GM12878 (cell line): ENCODE measurements around the gene LRRC8B. TPM values are rescaled to one million over a fixed set of nuclear protein-coding genes. Genes with fewer than 3 reads are reported as not detected.

Source experiments
- ATAC-seq: fragments of 200-7000 bp; cut with Tn5 transposase; 3 replicates; pipeline ENCODE4 v1.9.1; 2020; ENCODE audit warnings: mild to moderate bottlenecking, moderate library complexity
- BruUV-seq: library from RNA; stranded (reverse); fragments of 400-500 nt; replicated peaks from 2 replicates; lab custom pipeline; 2021; lab: Mats Ljungman, UMichigan
- CTCF ChIA-PET: fragments of 300-600 bp; sonication (Branson Sonifier 250); formaldehyde crosslinking; extraction: SDS; loops from one replicate; lab custom pipeline; 2021; ENCODE audit warnings: inconsistent platforms; lab: Yijun Ruan, JAX
- POLR2A ChIA-PET: fragments of 350-600 bp; formaldehyde crosslinking; extraction: SDS; loops from one replicate; lab custom pipeline; 2021; ENCODE audit warnings: inconsistent platforms; lab: Charles Lee
- RAD21 ChIA-PET: fragments of 300-600 bp; sonication (Branson Sonifier 250); formaldehyde crosslinking; loops from one replicate; lab custom pipeline; 2023; ENCODE audit warnings: antibody characterized with exemption; ENCODE audit not compliant: unreplicated experiment; lab: Charles Lee
- SMC1A ChIA-PET: fragments of 300-600 bp; sonication (Branson Sonifier 250); formaldehyde crosslinking; loops from one replicate; lab custom pipeline; 2023; ENCODE audit not compliant: unreplicated experiment, uncharacterized antibody; lab: Charles Lee
- DNase-seq: peaks from one replicate; pipeline ENCODE4 v3.0.0-alpha.2; 2011; ENCODE audit warnings: low read depth, low spot score
- FAIRE-seq: peaks from 3 replicates; lab custom pipeline; 2011; peaks lifted over from hg19 to GRCh38; lab: Jason Lieb, UNC
- H2AFZ ChIP-seq: 2 replicates; pipeline ENCODE4 v1.6.0; 2011; ENCODE audit warnings: low read depth, low read length, control low read depth; ENCODE audit not compliant: control insufficient read depth
- H3K27ac ChIP-seq: 2 replicates; pipeline ENCODE4 v1.5.1; 2011; ENCODE audit warnings: control low read depth; ENCODE audit not compliant: control insufficient read depth, insufficient read depth
- H3K27me3 ChIP-seq, 2 experiments: replicated peaks in 1 of 2; 2 replicates each; pipeline versions ENCODE4 v1.6.0 to v1.6.1; 2011; ENCODE audit warnings: low read length in 1 of 2; ENCODE audit not compliant: control insufficient read depth in 2 of 2, insufficient read depth in 2 of 2
- H3K36me3 ChIP-seq, 2 experiments: 2 replicates each; pipeline ENCODE4 v1.5.1; 2011; ENCODE audit warnings: low read length in 1 of 2; ENCODE audit not compliant: control insufficient read depth in 2 of 2, insufficient read depth in 2 of 2
- H3K4me1 ChIP-seq: 2 replicates; pipeline ENCODE4 v1.6.1; 2011; ENCODE audit warnings: mild to moderate bottlenecking, low read length, moderate library complexity, mixed read lengths; ENCODE audit not compliant: control insufficient read depth, insufficient read depth
- H3K4me2 ChIP-seq: 2 replicates; pipeline ENCODE4 v1.6.0; 2011; ENCODE audit warnings: control low read depth; ENCODE audit not compliant: control insufficient read depth, insufficient read depth
- H3K4me3 ChIP-seq: fragments of 200-600 bp; sonication (generic); 2 replicates; pipeline ENCODE4 v1.5.1; 2016
- H3K79me2 ChIP-seq: 2 replicates; pipeline ENCODE4 v1.6.0; 2011; ENCODE audit warnings: low read length; ENCODE audit not compliant: control insufficient read depth, insufficient read depth
- H3K9ac ChIP-seq: 2 replicates; pipeline ENCODE4 v1.8.0; 2011; ENCODE audit warnings: low read length, control low read depth, mixed read lengths; ENCODE audit not compliant: control insufficient read depth, insufficient read depth
- H3K9me3 ChIP-seq: replicated peaks from 3 replicates; pipeline ENCODE4 v1.5.1; 2011; ENCODE audit warnings: mild to moderate bottlenecking, low read length; ENCODE audit not compliant: control insufficient read depth, insufficient read depth
- H4K20me1 ChIP-seq: 2 replicates; pipeline ENCODE4 v1.6.0; 2011; ENCODE audit not compliant: control insufficient read depth, insufficient read depth
- BACH1 ChIP-seq: fragments of 450-650 bp; IDR thresholded peaks from 2 replicates; pipeline ENCODE4 v1.6.1; 2017; ENCODE audit warnings: mild to moderate bottlenecking, borderline replicate concordance
- BCL3 ChIP-seq: IDR thresholded peaks from 2 replicates; pipeline ENCODE4 v1.6.1; 2011; ENCODE audit warnings: borderline replicate concordance, low read depth, mild to moderate bottlenecking, moderate library complexity, low read length; ENCODE audit not compliant: insufficient read depth, poor library complexity, severe bottlenecking
- BRCA1 ChIP-seq: IDR thresholded peaks from 2 replicates; pipeline ENCODE4 v1.6.1; 2011; ENCODE audit warnings: low read depth, low read length, improper control_type of control experiment
- IRF4 ChIP-seq: IDR thresholded peaks from 2 replicates; pipeline ENCODE4 v1.6.1; 2011; ENCODE audit warnings: low read depth, low read length
- JUNB ChIP-seq: IDR thresholded peaks from 2 replicates; pipeline ENCODE4 v1.6.1; 2016; ENCODE audit warnings: antibody characterized with exemption, mild to moderate bottlenecking
- MYB ChIP-seq: fragments of 150-350 bp; IDR thresholded peaks from 2 replicates; pipeline ENCODE4 v1.6.1; 2014; ENCODE audit warnings: mild to moderate bottlenecking, low read depth, low read length, borderline replicate concordance
- NFYB ChIP-seq: IDR thresholded peaks from 2 replicates; pipeline ENCODE4 v1.6.1; 2011; ENCODE audit warnings: low read depth, mild to moderate bottlenecking, low read length, improper control_type of control experiment, moderate library complexity; ENCODE audit not compliant: insufficient read depth
- NR2C1 ChIP-seq: fragments of 450-650 bp; IDR thresholded peaks from 2 replicates; pipeline ENCODE4 v1.6.1; 2017; ENCODE audit warnings: antibody characterized with exemption, mild to moderate bottlenecking, moderate library complexity
- RAD51 ChIP-seq: fragments of 450-650 bp; IDR thresholded peaks from 2 replicates; pipeline ENCODE4 v1.6.1; 2016; ENCODE audit warnings: moderate library complexity, mild to moderate bottlenecking, inconsistent platforms
- RUNX3 ChIP-seq: IDR thresholded peaks from 2 replicates; pipeline ENCODE4 v1.6.1; 2012; ENCODE audit warnings: low read length, inconsistent platforms
- SMC3 ChIP-seq: IDR thresholded peaks from 2 replicates; pipeline ENCODE4 v1.6.1; 2011; ENCODE audit warnings: low read length, improper control_type of control experiment, borderline replicate concordance
- STAT3 ChIP-seq: IDR thresholded peaks from 2 replicates; pipeline ENCODE4 v1.6.1; 2011; ENCODE audit warnings: low read depth, low read length, improper control_type of control experiment
- TBL1XR1 ChIP-seq: IDR thresholded peaks from 2 replicates; pipeline ENCODE4 v1.6.1; 2012; ENCODE audit warnings: low read depth, low read length, improper control_type of control experiment
- YY1 ChIP-seq: IDR thresholded peaks from 2 replicates; pipeline ENCODE4 v1.6.1; 2011; ENCODE audit warnings: low read depth, mild to moderate bottlenecking, low read length
- ZBTB33 ChIP-seq: fragments of 450-650 bp; IDR thresholded peaks from 2 replicates; pipeline ENCODE4 v1.6.1; 2017; ENCODE audit warnings: mild to moderate bottlenecking
- ZBTB40 ChIP-seq: fragments of 450-650 bp; IDR thresholded peaks from 2 replicates; pipeline ENCODE4 v1.6.1; 2016; ENCODE audit warnings: mild to moderate bottlenecking, moderate library complexity, borderline replicate concordance
- ZSCAN29 ChIP-seq: fragments of 450-650 bp; IDR thresholded peaks from 2 replicates; pipeline ENCODE4 v1.6.1; 2017; ENCODE audit warnings: mild to moderate bottlenecking, moderate library complexity
- WGBS: methylation state at CpG from one replicate; pipeline ENCODE4 v1.1.6; 2016; ENCODE audit warnings: low lambda C conversion rate; ENCODE audit not compliant: insufficient replicate concordance, insufficient coverage; ENCODE audit errors: missing lambda C conversion rate; 5-methylcytosine and 5-hydroxymethylcytosine counted together
- in situ Hi-C: fragments of 300-500 bp; cut with MboI; formaldehyde crosslinking; loops from 9 replicates; pipeline ENCODE4 v1.14.3; 2018; ENCODE audit warnings: mixed read lengths
- intact Hi-C: fragments of 100-400 bp; cut with micrococcal nuclease; formaldehyde crosslinking; loops from one replicate; pipeline ENCODE4 v1.14.2; 2022; ENCODE audit not compliant: unreplicated experiment
- polyA plus RNA-seq, 11 experiments: library from polyadenylated mRNA; depleted of rRNA in 4 of 11; unstranded in 6 of 11; stranded (reverse) in 5 of 11; fragments of >200 nt; fragmentation: Nextera tagmentation in 4 of 11; fragmentation: Illumina TruSeq in 1 of 11; extraction: Ambion mirVana in 4 of 11; extraction: Trizol in 1 of 11; gene quantifications; 1 replicate in 1 of 11; 2 replicates in 10 of 11; pipeline versions ENCODE4 v1.2.1 to v1.2.3, GENCODE V29; 2011 to 2016; ENCODE audit warnings: inconsistent platforms in 2 of 11, missing spikeins in 2 of 11, low read depth in 1 of 11
- total RNA-seq, 4 experiments: library from RNA; depleted of rRNA in 3 of 4; stranded (reverse); fragments of >200 nt in 3 of 4; fragmentation: Illumina TruSeq in 1 of 4; extraction: Trizol in 1 of 4; gene quantifications; 2 replicates each; pipeline versions ENCODE4 v1.2.1 to v1.2.3, GENCODE V29; 2013 to 2021

LRRC8B gene
- total and polyA plus RNA-seq, 10 of the 15 experiments (the other 5 are each of a cell fraction or from before 2014, with no cell fraction given), result 1.3 to 9.2 (median 5.4) TPM

GRCh38 chr1:89540406-89540970 lies 15.9 kb downstream of the LRRC8B start:
- ChIA-PET SMC1A (interaction anchor here (0.6 to 3.5 kb wide), 11 partner anchors 9 to 446 kb away, joined by 3 to 20 read pairs (median 3); no protein-coding TSS in a partner anchor), RAD21 (interaction anchor here (1.3 to 1.8 kb wide), 3 partner anchors 9 to 223 kb away, joined by 3 to 7 read pairs (median 3); no protein-coding TSS in a partner anchor), POLR2A (interaction anchor here (1.2 kb wide), 1 partner anchor 10 kb away, joined by 3 read pairs; no protein-coding TSS in a partner anchor), CTCF (interaction anchor here (1.0 to 2.0 kb wide), 5 partner anchors 9 to 222 kb away, joined by 3 to 7 read pairs (median 4); no protein-coding TSS in a partner anchor)
- H2AFZ ChIP-seq, result no peak overlapping the region
- WGBS, result 87% methylated on average over 4 of the region's 4 CpGs
- no peaks in the 10 kb centered on the region for H3K27me3 ChIP-seq
- no peak for FAIRE-seq
- no peak overlapping the region for H3K27ac ChIP-seq
- intact Hi-C loops, result no loop called here
- H3K79me2 ChIP-seq, result no peaks in the 10 kb centered on the region
- no peaks in the 10 kb centered on the region for H3K4me1 ChIP-seq
- no peak for ATAC-seq
- H4K20me1 ChIP-seq, result no peaks in the 10 kb centered on the region
- H3K9ac ChIP-seq, result no peak overlapping the region
- in situ Hi-C loops, result no loop called here
- no peaks in the 10 kb centered on the region for H3K9me3 ChIP-seq
- no TSS peak for BruUV-seq
- H3K36me3 ChIP-seq, result no peaks in the 10 kb centered on the region
- DNase-seq, result no peak
- TF ChIP-seq RUNX3, result no peak
- TF ChIP-seq BACH1, result no peak
- TF ChIP-seq STAT3, result no peak
- no peak for TF ChIP-seq TBL1XR1
- TF ChIP-seq JUNB, result no peak
- no peak for TF ChIP-seq YY1
- TF ChIP-seq IRF4, result no peak
- TF ChIP-seq BCL3, result no peak
- TF ChIP-seq NR2C1, result no peak
- no peak for TF ChIP-seq MYB
- TF ChIP-seq ZBTB33, result no peak
- TF ChIP-seq SMC3, result no peak
- TF ChIP-seq BRCA1, result no peak
- no peak for TF ChIP-seq NFYB
- no peak for TF ChIP-seq ZBTB40
- TF ChIP-seq RAD51, result no peak
- TF ChIP-seq ZSCAN29, result no peak
- no peak overlapping the region for H3K4me2 ChIP-seq
- no peak overlapping the region for H3K4me3 ChIP-seq
